SKM-1 (cell line): ENCODE results near the gene NT5DC4.

ENCODE experiments used
- DNase-seq: peaks from one replicate; lab custom pipeline; 2025; ENCODE audit not compliant: unreplicated experiment; lab: John Stamatoyannopoulos, UW

Gene NT5DC4

GRCh38 chr2:112720785-112721184 lies at the start of gene NT5DC4:
TSS of gene NT5DC4 (plus strand) at chr2:112721020. CDS start at chr2:112721080, 60 bp downstream.
- no peak for DNase-seq

GRCh38 chr2:112671801-112672200 lies 49.0 kb upstream of the NT5DC4 start:
- DNase-seq = no peak

- DNase-seq = no peak
These were observed 47.8 kb upstream of the NT5DC4 start for GRCh38 chr2:112673008-112673407.

- peak; percentile 93 for DNase-seq
These were observed 46.6 kb upstream of the NT5DC4 start for GRCh38 chr2:112674229-112674628.

GRCh38 chr2:112679484-112679883 lies 41.3 kb upstream of the NT5DC4 start:
- no peak for DNase-seq

GRCh38 chr2:112680666-112681101 lies 40.1 kb upstream of the NT5DC4 start:
- no peak for DNase-seq

GRCh38 chr2:112682101-112682500 lies 38.7 kb upstream of the NT5DC4 start:
- DNase-seq = peak; percentile 80

GRCh38 chr2:112683550-112684414 lies 37.0 kb upstream of the NT5DC4 start:
- DNase-seq = no peak

GRCh38 chr2:112684415-112684775 lies 36.4 kb upstream of the NT5DC4 start:
- DNase-seq = no peak

GRCh38 chr2:112685271-112685884 lies 35.4 kb upstream of the NT5DC4 start:
- no peak for DNase-seq

GRCh38 chr2:112686348-112687217 lies 34.2 kb upstream of the NT5DC4 start:
- no peak for DNase-seq

- DNase-seq = no peak
These were observed 33.3 kb upstream of the NT5DC4 start for GRCh38 chr2:112687522-112687921.

- no peak for DNase-seq
These were observed 32.5 kb upstream of the NT5DC4 start for GRCh38 chr2:112688086-112688880.

- peak; percentile 58 for DNase-seq
These were observed 29.9 kb upstream of the NT5DC4 start for GRCh38 chr2:112690853-112691401.

- no peak for DNase-seq
These were observed 28.9 kb upstream of the NT5DC4 start for GRCh38 chr2:112691881-112692281.

- DNase-seq = peak; percentile 93
These were observed 28.3 kb upstream of the NT5DC4 start for GRCh38 chr2:112692495-112692911.

GRCh38 chr2:112692918-112693317 lies 27.9 kb upstream of the NT5DC4 start:
- DNase-seq = no peak

GRCh38 chr2:112693596-112693995 lies 27.2 kb upstream of the NT5DC4 start:
- DNase-seq = no peak

- no peak for DNase-seq
These were observed 26.6 kb upstream of the NT5DC4 start for GRCh38 chr2:112694182-112694581.

GRCh38 chr2:112698834-112699515 lies 21.8 kb upstream of the NT5DC4 start:
- DNase-seq = no peak
